Activated CD4-positive, CD25-positive, alpha-beta regulatory T cell treated with anti-CD3 and anti-CD28 coated beads, Interleukin-2, amount 50 U/mL, for 72 hours (primary cell): Measurements from ENCODE around the gene RXRG.

ENCODE experiments used
- DNase-seq: peaks from one replicate; pipeline ENCODE4 v3.0.0; 2021

The RXRG gene

DNA sequence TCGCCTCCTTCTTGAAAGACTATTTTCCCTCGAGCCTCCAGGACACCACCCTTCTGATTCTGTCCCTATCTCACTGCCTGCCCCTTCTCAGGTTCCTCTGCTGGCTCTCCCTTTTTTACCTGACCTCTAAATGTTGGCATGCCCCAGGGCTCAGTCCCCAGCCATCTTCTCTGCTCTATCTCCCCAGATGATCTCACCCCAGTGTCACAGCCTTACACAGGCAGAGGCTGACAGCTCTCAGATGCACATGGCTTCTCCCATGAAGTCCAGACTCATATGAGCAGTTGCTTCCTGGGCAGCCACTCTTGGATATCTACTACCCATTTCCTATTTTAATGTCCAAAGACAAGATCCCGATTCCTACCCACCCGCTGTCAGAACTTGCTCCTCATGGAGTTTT is 37.5 kb downstream of the RXRG start:
- no peak for DNase-seq

DNA sequence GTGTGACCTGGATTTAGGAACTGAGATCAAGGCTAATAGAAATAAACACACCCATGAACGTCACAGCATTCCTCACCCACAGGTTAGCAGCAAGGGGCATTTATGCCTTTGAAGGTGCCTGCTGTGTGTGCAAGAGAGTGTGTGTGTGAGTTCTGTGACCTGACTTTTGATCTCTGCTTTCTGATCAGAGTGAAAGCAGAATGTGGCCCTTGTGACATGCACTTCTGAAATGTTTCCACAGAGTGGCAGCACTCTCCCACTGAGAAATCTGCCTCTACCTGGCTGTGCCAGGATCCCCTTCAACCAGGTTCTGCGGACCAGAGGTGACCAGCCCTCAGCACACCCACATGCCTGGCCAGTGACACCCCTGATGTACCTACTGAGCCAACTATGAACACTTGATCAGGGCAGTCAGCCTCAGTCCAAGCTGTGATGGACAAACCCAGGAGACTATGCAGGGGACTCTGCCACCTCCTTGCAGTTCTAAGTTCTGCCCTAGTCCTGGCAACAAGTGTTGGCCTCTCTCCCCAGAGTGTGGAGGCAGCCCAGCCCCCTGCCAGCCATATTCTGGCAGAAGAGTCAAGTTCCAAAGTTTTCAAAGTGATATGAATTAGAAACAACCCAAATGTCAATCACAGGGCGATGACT is 41.0 kb downstream of the RXRG start:
- DNase-seq, result no peak

DNA sequence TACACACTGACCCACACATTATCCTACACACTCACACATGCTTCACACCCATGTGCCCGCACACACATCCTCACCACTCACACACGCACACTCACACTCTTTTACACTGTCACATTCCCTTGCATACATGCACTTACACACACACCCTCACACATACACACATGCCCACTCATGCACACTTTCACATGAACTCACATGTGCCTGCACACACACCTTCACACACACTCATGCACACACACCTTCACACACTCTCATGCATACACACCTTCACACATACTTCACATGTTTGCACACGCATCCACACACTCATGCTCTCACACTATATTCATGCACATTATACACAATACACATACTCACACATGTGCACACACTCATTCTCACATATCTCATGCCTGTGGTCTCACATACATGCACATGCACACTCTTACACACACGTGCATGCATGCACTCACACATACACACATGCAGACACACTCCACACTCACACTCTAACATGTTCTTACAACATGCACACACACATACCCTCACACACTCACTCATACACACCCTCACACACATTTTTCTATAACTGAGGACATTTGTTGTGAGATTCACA is 42.3 kb downstream of the RXRG start:
- DNase-seq, result no peak

DNA sequence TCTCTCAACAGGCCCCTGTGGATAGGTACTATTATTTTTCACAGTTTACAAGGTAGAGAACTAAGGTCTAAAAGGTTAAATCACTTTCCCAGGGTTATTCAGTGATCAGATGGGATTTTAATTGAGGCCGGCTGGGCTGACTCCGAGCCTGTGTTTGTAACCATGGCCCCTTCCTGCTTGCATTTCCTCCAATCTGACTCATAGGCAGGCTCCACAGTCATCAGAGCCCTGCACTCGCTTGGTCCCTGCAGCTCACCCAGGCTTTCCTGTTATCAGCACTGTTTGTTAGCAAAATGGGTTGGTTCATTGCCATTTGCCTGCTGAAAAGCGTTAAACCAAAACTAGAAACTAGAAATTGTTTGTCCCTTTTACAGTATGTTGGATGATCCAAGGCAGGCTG is 47.0 kb downstream of the RXRG start:
- DNase-seq, result no peak

DNA sequence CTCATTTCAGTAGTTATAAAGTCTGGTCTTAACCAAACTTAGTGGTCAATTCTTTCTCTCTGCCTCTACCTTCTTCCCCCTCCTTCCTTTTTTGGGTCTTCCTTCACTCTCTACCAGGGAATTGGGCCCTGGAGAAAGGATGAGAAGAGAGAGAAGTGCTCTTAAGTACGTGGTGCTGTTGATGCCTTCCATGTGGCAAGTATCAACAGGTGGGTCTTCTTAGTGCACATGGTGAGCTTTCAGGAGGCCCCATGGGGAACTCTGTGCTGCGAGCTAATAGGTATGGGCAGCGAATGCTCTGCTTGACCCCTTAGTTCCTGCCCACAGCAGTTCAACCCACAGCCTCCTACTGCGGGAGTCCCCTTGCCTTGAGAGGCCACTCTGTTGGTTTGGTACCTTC is 49.0 kb downstream of the RXRG start:
- DNase-seq, result no peak

DNA sequence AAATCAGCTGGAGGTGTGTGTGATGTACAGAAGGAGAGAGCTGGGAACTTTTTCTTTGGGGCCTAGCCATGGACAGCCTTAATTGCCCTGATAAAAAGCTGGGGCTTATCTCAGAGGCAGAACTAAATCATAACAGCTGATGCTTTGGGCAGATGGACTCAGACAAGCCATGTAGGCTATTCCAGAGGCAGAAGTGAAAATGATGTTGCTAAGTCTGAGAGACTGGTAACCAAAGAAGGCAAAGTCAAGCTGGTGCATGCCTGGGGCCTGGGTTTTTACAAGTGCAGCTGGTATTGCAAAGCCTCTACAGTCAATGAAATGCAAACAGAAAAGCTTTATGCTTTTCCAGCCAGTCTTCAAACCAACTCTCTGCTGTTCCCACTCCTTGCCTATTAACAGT is 49.4 kb downstream of the RXRG start:
- no peak for DNase-seq

DNA sequence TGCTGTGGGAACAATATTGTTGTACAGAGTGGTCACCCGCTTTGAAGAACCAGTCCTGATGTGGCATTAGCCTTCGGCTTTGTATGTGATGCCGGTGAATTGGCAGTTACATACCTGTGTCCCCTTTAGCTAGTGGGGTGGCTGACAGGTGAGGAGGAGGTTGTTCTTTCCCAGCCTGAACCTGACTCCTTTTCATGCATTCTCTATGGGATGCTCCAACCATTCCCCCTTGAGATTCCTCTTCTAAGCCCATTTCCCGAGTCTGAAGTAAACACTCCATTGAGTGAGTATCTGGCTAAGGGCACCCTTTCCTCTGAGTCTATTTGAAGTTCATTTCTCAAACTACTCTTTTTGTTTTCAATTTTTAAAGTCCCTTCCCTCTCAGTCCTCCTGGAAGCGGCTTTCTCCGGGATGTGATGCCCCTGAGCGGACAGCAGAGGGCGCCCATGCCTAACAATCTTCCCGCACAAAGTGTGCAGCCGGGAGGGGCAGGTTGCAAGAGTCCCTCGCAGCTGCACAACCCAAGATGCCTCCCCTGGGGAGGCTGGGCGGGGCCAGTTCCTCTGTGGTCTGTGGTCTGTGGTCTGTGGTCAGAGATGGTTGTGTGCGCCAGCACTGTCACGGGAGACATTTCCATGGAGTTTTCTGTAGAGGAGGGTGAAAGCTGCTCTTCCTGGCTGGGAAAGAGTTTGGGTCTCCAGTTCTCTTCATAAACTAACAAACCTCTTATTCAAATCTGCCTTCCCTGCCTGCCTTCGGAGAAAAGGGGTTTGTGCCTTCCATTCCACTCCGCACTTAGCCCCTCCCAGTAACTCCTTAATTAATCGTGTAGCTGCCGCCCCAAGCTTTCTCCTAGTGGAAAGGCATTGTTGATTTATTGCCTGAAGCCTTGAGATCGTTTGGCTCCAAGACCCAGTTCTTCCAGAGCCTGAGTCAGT is 52.0 kb downstream of the RXRG start:
- peak; percentile 83 for DNase-seq

DNA sequence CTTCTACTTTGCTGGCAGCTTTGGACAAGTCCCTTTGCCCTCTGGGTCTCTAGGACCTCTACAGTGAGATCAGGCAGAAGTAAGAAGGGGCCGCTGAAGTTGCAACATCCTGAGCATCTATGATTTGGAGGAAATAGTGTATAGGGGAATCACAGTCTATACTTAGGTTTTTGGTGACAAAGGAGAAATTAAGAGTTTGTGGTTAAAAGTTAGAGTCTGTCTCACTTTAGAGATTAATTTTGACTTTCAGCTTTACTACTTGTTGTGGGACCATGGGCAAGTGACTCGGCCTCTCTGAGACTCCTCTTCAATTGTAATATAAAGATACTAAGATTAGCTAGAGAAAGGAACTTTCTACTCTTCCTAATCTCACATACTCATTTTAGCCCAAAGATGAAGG is 55.3 kb downstream of the RXRG start:
- DNase-seq, result no peak

DNA sequence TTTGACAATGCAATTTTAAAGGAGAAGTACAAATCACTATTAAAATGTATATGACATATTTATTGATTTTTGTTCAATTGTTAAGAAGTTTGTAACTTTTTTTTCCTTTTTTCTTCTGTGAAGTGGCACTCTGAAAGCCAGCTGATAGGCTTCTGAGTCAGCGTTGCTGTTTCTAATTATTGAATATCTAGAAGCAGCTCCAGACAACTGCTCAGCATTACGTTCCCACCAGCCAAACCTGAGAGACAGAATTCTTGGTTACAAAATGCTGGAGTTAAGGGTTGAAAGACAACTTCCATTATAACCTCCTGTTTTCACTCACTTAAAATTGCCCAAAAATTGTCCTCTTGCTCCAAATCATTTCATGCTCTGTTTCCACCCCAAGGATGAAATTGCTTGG is 57.0 kb downstream of the RXRG start:
- no peak for DNase-seq

DNA sequence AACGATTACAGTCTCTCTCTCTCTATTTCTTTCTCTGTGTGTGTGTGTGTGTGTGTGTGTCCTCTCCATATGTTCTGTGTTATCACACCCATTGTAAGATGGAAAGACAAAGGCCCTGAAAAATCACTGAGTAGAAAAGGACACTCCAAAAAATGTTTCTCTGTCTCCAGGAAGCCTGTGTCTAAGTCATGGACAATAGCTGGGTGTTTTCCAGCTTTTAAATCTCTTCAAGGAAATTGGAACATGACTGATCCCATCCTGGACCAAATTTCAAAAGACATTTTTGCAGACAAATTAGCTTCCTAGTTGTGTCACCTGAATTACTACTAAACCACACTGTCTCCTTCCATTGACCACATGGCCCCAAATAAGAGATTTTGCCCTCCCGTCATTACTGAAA is 57.4 kb downstream of the RXRG start:
- no peak for DNase-seq

DNA sequence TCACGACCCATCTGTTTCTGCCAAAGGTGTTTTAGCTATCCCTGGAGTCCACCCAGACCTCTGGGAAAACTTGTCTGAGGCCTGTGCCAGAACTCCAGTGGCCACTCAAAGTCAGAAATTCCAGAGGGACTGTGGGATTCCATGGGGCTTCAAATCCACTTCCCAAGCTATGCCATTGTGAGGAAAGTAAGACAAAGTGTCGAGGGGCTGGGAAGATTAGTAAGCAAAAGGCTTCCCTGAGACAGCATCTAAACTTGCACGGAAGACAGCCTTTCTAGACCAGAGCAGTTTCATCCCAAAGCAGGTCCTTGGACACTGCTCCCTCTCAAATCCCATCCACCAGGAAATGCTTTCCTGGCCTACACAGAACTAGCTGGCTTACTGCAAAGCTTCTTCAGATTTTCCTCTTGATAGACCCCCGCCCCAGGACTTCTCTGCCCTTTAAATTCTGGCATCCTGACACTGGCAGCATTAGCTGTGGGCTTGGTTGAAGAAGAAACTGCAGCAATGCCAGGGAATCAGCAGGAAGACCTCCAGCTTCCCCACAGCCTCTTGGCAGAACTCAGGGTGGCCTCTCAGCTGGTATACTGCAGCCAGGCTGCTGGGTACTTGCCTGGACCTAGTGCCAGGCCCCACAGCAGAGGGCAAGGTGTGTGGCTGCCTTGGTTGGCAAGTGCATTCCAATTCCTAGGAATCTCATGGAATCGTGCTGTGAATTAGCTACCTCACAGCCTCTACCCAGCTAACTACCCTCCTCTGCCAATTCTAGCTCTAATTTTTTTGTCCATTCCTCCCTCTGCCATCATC is 61.1 kb downstream of the RXRG start:
- DNase-seq, result no peak

DNA sequence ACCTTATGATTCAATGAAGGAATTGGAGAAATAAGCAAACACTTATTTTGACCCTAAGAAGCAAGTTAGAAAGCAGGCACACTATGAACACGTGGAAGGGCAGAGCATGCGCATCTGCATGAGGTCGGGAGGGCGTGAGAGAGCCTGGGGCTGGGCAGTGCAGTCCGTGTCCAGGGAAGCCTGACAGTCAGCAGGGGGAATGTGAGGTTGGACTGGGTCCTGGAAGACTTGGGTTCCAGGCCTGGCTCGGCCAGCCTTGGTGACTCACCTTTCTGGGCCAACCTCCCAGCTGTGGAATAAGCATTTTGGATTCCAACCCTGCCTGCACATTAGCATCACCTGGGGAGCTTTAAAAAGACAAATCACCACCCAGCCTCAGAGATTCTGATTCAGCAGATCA is 61.9 kb downstream of the RXRG start:
- no peak for DNase-seq

DNA sequence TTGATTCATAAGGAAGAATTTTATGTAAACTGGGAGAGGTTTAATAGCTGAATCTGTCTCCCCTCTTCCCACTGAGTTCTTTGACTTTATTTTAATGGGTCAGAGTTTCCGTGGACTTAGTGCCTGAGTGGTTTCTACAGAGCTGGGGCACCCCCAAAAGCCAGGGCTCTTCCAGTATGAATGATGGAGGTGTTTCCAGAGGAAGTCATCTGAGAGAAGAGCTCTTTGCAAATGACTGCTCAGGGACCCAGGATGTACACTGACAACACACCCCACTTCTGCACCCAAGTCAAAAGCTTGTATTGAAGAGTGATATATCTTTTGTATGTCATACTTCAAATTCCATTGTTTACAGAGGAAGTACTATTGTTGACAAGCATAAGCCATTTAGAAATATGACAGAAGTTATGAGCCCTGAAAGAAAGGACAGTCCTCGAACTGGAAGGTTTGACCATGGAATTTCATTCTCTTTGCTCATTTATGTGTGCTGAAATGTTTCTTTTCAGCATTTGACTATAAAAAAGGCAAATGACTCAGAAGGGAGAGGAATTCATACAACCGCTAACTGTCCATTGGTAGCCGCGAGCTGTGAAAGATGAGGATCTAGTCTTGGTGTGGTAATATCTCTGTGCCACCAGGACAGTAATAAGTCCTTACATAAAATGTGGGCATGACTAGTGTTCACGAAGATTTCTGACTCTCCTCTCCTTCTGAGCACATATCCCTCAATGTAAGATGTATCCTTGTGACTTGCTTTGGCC is 63.0 kb downstream of the RXRG start:
- DNase-seq, result no peak

DNA sequence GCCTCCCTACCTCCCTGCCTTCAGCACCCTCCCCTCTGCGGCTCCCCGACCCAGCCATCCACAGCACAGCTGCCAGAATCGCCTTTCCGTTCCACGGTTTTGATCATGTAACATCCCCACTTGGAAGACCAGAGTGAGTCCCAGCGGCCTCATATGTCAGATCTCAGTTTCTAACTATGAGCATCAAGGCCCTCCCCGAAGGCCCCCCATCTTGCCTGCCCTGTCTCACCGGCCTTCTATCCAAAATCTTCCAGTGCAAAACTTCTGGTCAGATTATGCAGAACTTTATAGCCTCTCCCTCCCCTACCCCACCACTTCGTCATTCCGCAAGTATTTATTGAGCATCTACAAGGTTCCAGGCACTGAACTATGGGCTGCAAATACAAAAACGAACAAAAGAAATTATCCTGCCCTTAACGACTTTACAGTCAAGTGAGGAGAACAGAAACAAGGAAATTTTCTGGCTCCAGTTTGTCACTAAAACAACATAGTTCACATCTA is 68.1 kb downstream of the RXRG start:
- DNase-seq, result no peak

DNA sequence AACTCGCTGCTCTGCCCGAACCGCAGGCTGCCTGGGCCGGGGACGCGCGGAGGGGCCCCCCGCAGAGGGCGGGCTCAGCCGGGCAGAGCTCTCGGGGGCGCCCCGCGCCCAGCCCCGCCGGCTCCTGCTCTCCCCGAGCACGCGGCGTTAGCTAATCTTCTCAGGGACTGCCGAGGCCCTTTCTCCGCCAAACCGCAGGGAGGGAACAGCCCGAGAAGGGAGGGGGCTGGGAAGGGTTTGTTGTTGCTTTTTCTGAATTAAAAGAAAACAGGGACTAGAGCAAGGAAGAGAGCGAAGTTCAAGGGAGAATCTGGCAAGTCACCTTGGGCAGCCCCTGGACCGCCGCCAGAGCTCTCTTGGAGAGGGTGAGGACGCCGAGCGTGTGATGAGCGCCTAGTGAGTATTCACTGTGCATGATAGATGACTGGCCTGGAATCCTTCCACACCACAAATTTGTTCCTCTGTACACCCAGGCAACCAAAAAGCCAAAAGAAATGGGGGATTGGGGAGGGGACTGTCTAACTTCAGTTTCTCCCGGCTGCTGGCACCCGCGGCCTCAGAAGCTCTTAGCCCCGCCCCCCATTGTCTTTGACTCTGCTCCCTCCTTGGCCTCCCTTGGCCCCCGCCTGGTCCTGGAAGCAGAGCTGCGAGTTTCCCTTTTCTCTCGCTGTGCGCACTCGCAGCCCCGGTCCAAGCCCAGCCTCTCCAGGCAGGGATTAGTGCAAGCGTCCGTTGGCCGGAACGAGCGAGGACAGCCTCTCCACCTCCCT is 68.7 kb downstream of the RXRG start:
- no peak for DNase-seq

DNA sequence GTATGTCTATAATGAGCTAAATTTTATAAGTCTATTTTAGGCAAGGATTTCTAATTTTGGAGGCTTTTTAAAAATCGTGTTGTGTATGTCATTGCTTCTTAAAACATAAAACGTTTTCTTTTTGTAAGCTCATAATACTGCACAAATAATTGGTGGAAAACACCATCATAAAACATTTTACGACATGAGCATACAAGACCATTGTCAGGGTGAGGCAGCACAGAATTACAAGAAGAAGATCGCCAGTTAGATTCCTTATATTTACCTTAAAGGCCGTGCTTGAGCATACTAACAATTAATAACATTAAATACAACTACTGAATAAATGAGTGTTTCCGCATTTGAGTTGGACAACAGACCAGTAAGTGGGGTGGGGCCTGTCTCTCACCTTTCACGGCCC is 69.3 kb downstream of the RXRG start:
- no peak for DNase-seq

DNA sequence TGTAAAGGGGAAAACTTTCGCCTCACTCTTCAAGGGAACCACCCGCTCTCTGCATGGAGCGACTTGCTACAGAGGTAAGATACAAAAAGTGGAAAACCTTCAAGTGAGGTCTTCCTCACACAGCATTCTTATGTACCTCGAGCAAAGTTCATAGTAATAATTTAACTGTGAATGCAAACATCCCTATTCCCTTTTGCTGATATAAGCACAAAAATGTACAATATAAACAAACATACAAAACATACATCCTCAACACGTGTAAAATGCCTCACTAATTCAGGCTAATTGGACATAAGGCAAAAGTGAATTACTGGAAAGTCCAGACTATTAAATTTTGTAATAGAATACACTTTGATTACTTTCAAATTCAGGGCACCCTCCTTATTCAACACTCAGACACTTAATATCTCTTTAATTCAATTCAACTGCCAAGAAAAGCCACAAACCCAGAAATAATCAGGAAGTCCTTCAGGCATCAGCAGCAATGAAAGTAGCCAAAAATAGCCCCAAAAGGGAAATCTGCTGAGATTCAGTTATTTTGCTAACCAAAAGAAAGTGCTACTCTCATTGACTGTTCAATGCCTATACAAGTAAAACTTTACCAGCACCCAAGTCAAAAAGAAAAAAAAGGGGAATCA is 73.2 kb downstream of the RXRG start:
- DNase-seq, result no peak

DNA sequence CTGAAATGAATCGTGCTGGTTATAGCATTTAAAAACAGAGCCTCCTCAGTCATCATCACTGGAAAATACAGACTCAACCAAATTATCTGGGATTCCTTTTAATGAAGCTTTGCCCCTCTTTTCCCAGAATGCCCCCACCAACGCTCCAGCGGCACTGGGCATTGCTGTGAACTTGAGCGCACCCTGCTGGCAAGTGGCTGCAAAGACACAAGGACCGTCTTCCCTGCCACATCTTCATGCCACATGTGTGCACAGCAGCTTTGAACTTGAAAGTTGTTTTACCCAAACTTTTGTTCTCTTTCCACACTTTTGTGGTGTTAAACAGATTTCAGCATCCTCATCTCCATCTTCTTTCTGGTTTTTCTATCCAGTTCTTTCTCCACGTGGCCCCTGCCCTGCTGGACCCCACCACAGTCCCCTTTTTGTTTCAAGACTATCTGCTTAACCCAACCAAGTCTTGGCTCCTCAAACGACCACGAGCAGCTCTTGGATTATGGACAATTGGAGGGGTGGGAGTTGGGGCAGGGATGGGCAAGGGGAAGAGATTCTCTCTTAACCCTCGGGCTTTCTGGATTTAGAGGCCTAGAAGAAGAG is 75.6 kb downstream of the RXRG start:
- DNase-seq, result peak; percentile 57

DNA sequence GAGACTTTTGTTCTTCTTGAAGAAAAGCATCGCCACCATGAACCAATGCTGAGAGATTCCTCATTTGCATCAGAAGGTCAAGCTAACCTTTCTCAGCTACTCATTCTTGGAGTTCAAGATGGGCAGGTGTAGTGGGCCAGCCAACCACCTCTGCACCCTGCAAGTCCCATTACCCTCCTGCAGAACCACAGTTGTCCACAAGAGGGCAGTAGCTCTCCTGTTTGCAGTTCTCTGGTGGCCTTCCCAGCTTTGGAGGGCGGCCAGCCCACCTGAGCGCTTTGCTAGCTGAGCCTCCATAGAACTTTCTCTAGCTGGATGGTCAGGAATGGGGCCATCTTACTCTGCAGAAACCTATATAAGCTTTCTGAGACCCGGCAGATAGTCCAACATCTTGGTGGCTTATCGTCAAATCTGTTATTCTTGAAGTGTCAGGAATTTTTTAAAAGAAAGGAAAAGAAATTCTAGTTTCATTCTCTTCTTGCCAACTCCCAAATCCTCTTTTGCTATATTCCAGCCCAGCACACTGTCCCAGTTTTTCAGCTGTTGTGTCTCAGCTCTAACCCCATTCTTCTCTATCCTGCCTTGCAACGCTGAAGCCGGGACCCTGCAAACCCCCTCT is 77.4 kb downstream of the RXRG start:
- DNase-seq, result peak; percentile 77

DNA sequence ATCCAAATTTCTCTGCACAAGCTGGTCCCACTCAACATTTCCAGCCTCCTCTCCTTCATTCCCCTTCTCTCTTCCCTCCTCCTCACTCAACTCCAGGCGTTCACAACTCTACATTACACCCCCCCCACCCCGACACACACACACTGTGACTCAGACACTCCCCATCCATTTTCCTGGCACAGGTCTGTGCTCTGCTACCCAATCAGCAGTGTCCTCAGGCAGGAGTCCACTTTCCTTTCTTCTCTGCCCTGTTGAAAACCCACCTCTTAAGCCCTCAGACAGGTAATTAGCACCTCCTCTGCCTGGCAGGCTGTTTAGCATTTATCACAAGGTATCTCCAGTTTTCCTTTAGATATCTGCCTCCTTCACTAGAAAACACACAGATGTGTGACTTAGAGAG is 79.6 kb downstream of the RXRG start:
- no peak for DNase-seq
